GM12892 (cell line): ENCODE data around the gene OGDH.

Experiments used
- POLR2A ChIP-seq: IDR thresholded peaks from 2 replicates; pipeline ENCODE4 v1.6.1; 2011; ENCODE audit warnings: low read depth, low read length, control low read depth
- POLR2AphosphoS5 ChIP-seq: IDR thresholded peaks from 2 replicates; pipeline ENCODE4 v1.6.1; 2011; ENCODE audit warnings: low read depth, low read length, control low read depth
- TAF1 ChIP-seq: IDR thresholded peaks from 2 replicates; pipeline ENCODE4 v1.6.1; 2011; ENCODE audit warnings: low read depth, mild to moderate bottlenecking, control low read depth, low read length, borderline replicate concordance

GRCh38 chr7:44654255-44654796 lies 47.9 kb downstream of the OGDH start:
- no peak for TF ChIP-seq POLR2A
- no peak for TF ChIP-seq TAF1
- no peak for TF ChIP-seq POLR2AphosphoS5
